MM.1S (cell line): Measurements from ENCODE around the gene TMIGD3.

Source experiments
- CTCF ChIP-seq: fragments of 300-600 bp; sonication (generic); IDR thresholded peaks from 2 replicates; pipeline ENCODE4 v1.5.1; 2016; ENCODE audit warnings: antibody characterized with exemption, low read length, mixed read lengths
- EZH2 ChIP-seq: fragments of 300-600 bp; sonication (generic); optimal IDR thresholded peaks from 2 replicates; pipeline ENCODE3; 2017; ENCODE audit warnings: low read depth, mild to moderate bottlenecking, antibody characterized with exemption, low read length, mixed read lengths

- TF ChIP-seq EZH2: no peak
- no peak for TF ChIP-seq CTCF
These were observed 33.9 kb downstream of the TMIGD3 start for GRCh38 chr1:111469539-111469938.
